ENCODE measurements around the gene APOA1. TPM values are rescaled to one million over a fixed set of nuclear protein-coding genes. Genes with fewer than 3 reads are reported as not detected.

APOA1 gene
- total and polyA plus RNA-seq, 2 donors (not counting 3 experiments of a cell fraction or from before 2014, with no cell fraction given): not detected

DNA sequence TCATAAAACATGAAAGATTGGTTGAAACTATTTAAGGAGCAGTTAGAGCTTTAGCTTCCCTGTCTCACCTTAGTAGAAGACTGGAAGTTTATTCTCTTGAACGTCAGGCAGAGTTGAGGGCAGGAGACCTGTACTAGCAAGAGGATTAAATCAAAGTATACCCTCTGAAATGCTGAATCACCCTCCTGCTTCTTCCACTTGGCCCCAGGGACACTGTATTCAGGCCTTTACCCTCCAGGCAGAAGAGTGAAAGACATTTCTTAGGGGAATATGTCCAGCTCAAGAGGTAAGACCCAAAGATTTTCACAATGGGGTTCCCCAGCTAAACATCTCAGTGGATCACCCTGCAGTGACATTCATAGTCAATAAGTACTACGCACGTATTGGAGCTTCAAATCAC lies 26.2 kb downstream of the APOA1 start:
- H3K27ac ChIP-seq (ENCODE audit: insufficient read depth, low read depth, low read length): no peak overlapping the region
- H2AFZ ChIP-seq (ENCODE audit: low read depth, low read length): no peak overlapping the region
- intact Hi-C loops (cut with micrococcal nuclease) (no loop called here), dilution Hi-C loops (cut with MboI; ENCODE audit: extremely low pct_ligation_motif_present, low sequenced_read_pairs) (no loop called here)
- no peak overlapping the region for H3K4me2 ChIP-seq (ENCODE audit: insufficient read depth, low read length)
- H3K9ac ChIP-seq (replicated peaks; ENCODE audit: extremely low read depth, insufficient read depth, low read length): no peak overlapping the region
- H3K9me1 ChIP-seq (replicated peaks; ENCODE audit: control insufficient read depth, extremely low read depth, insufficient read depth, low read length): no peaks in the 10 kb centered on the region
- DNase-seq (ENCODE audit: low read depth, low spot score): no peak
- H4K20me1 ChIP-seq (replicated peaks; ENCODE audit: control insufficient read depth, extremely low read depth, insufficient read depth, low read length): no peaks in the 10 kb centered on the region
- no peak overlapping the region for H3K4me3 ChIP-seq (replicated peaks in 1 of 3; ENCODE audit: insufficient read depth in 1 of 3, low read depth in 1 of 3, low read length in 3 of 3)
- no TSS peak for BruUV-seq (replicated peaks)
- no peaks in the 10 kb centered on the region for H3K36me3 ChIP-seq (ENCODE audit: control insufficient read depth in 2 of 2, extremely low read depth in 1 of 2, insufficient read depth in 2 of 2, low read length in 2 of 2)
- TF ChIP-seq GATA2 (IDR thresholded peaks at IDR 0.05; ENCODE audit: insufficient read depth, insufficient read length, low read depth, low read length) (no peak), FOS (IDR thresholded peaks at IDR 0.05; ENCODE audit: borderline replicate concordance, insufficient read depth, low read length) (no peak), MYC (IDR thresholded peaks at IDR 0.05; ENCODE audit: low read depth, low read length) (no peak), JUN (IDR thresholded peaks at IDR 0.05; ENCODE audit: borderline replicate concordance, insufficient read depth, insufficient read length, low read depth) (no peak)
- TF ChIP-seq, protein P1, sequence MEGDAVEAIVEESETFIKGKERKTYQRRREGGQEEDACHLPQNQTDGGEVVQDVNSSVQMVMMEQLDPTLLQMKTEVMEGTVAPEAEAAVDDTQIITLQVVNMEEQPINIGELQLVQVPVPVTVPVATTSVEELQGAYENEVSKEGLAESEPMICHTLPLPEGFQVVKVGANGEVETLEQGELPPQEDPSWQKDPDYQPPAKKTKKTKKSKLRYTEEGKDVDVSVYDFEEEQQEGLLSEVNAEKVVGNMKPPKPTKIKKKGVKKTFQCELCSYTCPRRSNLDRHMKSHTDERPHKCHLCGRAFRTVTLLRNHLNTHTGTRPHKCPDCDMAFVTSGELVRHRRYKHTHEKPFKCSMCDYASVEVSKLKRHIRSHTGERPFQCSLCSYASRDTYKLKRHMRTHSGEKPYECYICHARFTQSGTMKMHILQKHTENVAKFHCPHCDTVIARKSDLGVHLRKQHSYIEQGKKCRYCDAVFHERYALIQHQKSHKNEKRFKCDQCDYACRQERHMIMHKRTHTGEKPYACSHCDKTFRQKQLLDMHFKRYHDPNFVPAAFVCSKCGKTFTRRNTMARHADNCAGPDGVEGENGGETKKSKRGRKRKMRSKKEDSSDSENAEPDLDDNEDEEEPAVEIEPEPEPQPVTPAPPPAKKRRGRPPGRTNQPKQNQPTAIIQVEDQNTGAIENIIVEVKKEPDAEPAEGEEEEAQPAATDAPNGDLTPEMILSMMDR (IDR thresholded peaks at IDR 0.05; ENCODE audit: extremely low read depth in 1 of 2, insufficient read depth in 1 of 2, low read depth in 1 of 2, low read length in 2 of 2): no peak
- TF ChIP-seq, protein P2, sequence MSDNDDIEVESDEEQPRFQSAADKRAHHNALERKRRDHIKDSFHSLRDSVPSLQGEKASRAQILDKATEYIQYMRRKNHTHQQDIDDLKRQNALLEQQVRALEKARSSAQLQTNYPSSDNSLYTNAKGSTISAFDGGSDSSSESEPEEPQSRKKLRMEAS (IDR thresholded peaks at IDR 0.05; ENCODE audit: insufficient read depth, insufficient read length): no peak
- H3K4me1 ChIP-seq (ENCODE audit: control insufficient read depth, extremely low read depth, insufficient read depth, low read length): no peaks in the 10 kb centered on the region
- no peaks in the 10 kb centered on the region for H3K79me2 ChIP-seq (ENCODE audit: control insufficient read depth, insufficient read depth, low read length)
- CTCF ChIA-PET: interaction anchor here (0.7 kb wide), 1 partner anchor 25 kb away, joined by 3 read pairs; no protein-coding TSS in a partner anchor
- H3K9me3 ChIP-seq (replicated peaks; ENCODE audit: control insufficient read depth, insufficient read depth, low read length): no peaks in the 10 kb centered on the region
- H3K27me3 ChIP-seq (ENCODE audit: control insufficient read depth in 2 of 2, insufficient read depth in 2 of 2, low read length in 2 of 2): peaks cover 6 to 8% of the 10 kb centered on the region in 2 experiments
- no peak for FAIRE-seq
- POLR2A ChIA-PET: no interaction called here

All from endothelial cell of umbilical vein (primary cell).